Measurements from ENCODE around the gene NCAM1. TPM values are rescaled to one million over a fixed set of nuclear protein-coding genes. Genes with fewer than 3 reads are reported as not detected.

Gene NCAM1
- total RNA-seq, 1 donor from 2014 or later = 3.5 TPM

- TF ChIP-seq CTCF (IDR thresholded peaks at IDR 0.05) = no peak
- H3K27me3 ChIP-seq (ENCODE audit: low read depth) = no peaks in the 10 kb centered on the region
- H3K4me3 ChIP-seq = no peak overlapping the region
- intact Hi-C loops (cut with DNase I) = no loop called here
- ATAC-seq (no peak), DNase-seq (no peak)
- H3K9me3 ChIP-seq = no peaks in the 10 kb centered on the region
- no peaks in the 10 kb centered on the region for H3K36me3 ChIP-seq
- H3K27ac ChIP-seq = no peak overlapping the region
- H3K4me1 ChIP-seq = no peaks in the 10 kb centered on the region
Measured at GRCh38 chr11:113021111-113021510, 59.9 kb downstream of the NCAM1 start.

GRCh38 chr11:113022262-113022661 lies 61.0 kb downstream of the NCAM1 start:
- ATAC-seq (no peak), DNase-seq (no peak)
- Histone ChIP-seq H3K36me3 (no peaks in the 10 kb centered on the region), H3K4me1 (no peaks in the 10 kb centered on the region), H3K27ac (no peak overlapping the region), H3K4me3 (no peak overlapping the region), H3K27me3 (ENCODE audit: low read depth) (no peaks in the 10 kb centered on the region), H3K9me3 (no peaks in the 10 kb centered on the region)
- TF ChIP-seq CTCF (IDR thresholded peaks at IDR 0.05) = no peak
- intact Hi-C loops (cut with DNase I) = no loop called here

GRCh38 chr11:113023228-113023627 lies 62.0 kb downstream of the NCAM1 start:
- Histone ChIP-seq H3K27ac (no peak overlapping the region), H3K4me3 (no peak overlapping the region), H3K36me3 (no peaks in the 10 kb centered on the region), H3K9me3 (no peaks in the 10 kb centered on the region), H3K4me1 (no peaks in the 10 kb centered on the region), H3K27me3 (ENCODE audit: low read depth) (no peaks in the 10 kb centered on the region)
- DNase-seq (no peak), ATAC-seq (no peak)
- intact Hi-C loops (cut with DNase I) = no loop called here
- TF ChIP-seq CTCF (IDR thresholded peaks at IDR 0.05) = no peak

GRCh38 chr11:113023986-113024385 lies 62.8 kb downstream of the NCAM1 start:
- DNase-seq (no peak), ATAC-seq (no peak)
- no peaks in the 10 kb centered on the region for H3K4me1 ChIP-seq
- TF ChIP-seq CTCF (IDR thresholded peaks at IDR 0.05) = no peak
- H3K27ac ChIP-seq = no peak overlapping the region
- no peaks in the 10 kb centered on the region for H3K27me3 ChIP-seq (ENCODE audit: low read depth)
- H3K36me3 ChIP-seq = no peaks in the 10 kb centered on the region
- H3K4me3 ChIP-seq = no peak overlapping the region
- no peaks in the 10 kb centered on the region for H3K9me3 ChIP-seq
- intact Hi-C loops (cut with DNase I) = no loop called here

- no peak overlapping the region for H3K27ac ChIP-seq
- no peak overlapping the region for H3K4me3 ChIP-seq
- DNase-seq (no peak), ATAC-seq (no peak)
- no peaks in the 10 kb centered on the region for H3K4me1 ChIP-seq
- TF ChIP-seq CTCF (IDR thresholded peaks at IDR 0.05) = no peak
- intact Hi-C loops (cut with DNase I) = no loop called here
- no peaks in the 10 kb centered on the region for H3K27me3 ChIP-seq (ENCODE audit: low read depth)
- no peaks in the 10 kb centered on the region for H3K36me3 ChIP-seq
- no peaks in the 10 kb centered on the region for H3K9me3 ChIP-seq
Measured at GRCh38 chr11:113026778-113027177, 65.6 kb downstream of the NCAM1 start.

GRCh38 chr11:113034576-113034975 lies 73.4 kb downstream of the NCAM1 start:
- TF ChIP-seq CTCF (IDR thresholded peaks at IDR 0.05) = no peak
- Histone ChIP-seq H3K4me1 (no peaks in the 10 kb centered on the region), H3K9me3 (no peaks in the 10 kb centered on the region), H3K36me3 (no peaks in the 10 kb centered on the region), H3K27me3 (ENCODE audit: low read depth) (no peaks in the 10 kb centered on the region), H3K27ac (no peak overlapping the region), H3K4me3 (no peak overlapping the region)
- ATAC-seq (no peak), DNase-seq (no peak)
- intact Hi-C loops (cut with DNase I) = no loop called here
